ENCODE measurements around the gene RALGPS2. TPM values are rescaled to one million over a fixed set of nuclear protein-coding genes. Genes with fewer than 3 reads are reported as not detected.

RALGPS2 gene
- total RNA-seq, 2 experiments from 2014 or later: 91.6 to 102 TPM

DNA sequence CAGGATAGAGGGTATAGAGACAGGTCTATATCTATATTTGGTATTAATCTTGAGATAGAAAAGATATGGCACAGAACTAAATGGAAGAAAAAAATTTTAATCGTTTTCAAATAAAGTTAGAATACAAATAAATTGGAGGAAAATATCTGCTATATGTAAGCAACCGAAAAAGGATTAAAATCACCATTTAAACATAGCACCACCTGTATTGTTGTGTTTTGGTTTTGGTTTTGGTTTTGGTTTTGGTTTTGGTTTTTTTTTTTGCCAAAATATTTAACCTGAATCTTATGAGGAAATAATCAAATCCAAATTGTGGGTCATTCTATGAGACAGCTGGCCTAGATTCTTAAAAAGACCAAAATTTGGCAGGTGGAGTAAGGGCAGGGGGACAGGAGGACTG lies 174.4 kb downstream of the RALGPS2 start:
- ChIA-PET CTCF (ENCODE audit: unreplicated experiment) (no interaction called here), POLR2A (no interaction called here)
- no TSS peak for BruUV-seq (replicated peaks)
- Histone ChIP-seq H3K9me3 (ENCODE audit: low read length) (no peaks in the 10 kb centered on the region), H2AFZ (ENCODE audit: low read length) (no peak overlapping the region), H3K4me1 (ENCODE audit: insufficient read depth, low read length, poor library complexity, severe bottlenecking) (no peaks in the 10 kb centered on the region), H3K27ac (ENCODE audit: low read depth, low read length, poor library complexity, severe bottlenecking) (no peak overlapping the region), H4K20me1 (ENCODE audit: insufficient read depth, low read length) (no peaks in the 10 kb centered on the region), H3K36me3 (ENCODE audit: insufficient read depth, low read length) (peaks cover 86% of the 10 kb centered on the region), H3K9me2 (ENCODE audit: insufficient read depth, low read length) (no peaks in the 10 kb centered on the region), H3K79me2 (ENCODE audit: insufficient read depth, low read depth, low read length) (no peaks in the 10 kb centered on the region), H3K4me2 (ENCODE audit: low read length) (no peak overlapping the region), H3K4me3 (ENCODE audit: low read depth, low read length, poor library complexity, severe bottlenecking) (no peak overlapping the region)
- TF ChIP-seq, protein P1, sequence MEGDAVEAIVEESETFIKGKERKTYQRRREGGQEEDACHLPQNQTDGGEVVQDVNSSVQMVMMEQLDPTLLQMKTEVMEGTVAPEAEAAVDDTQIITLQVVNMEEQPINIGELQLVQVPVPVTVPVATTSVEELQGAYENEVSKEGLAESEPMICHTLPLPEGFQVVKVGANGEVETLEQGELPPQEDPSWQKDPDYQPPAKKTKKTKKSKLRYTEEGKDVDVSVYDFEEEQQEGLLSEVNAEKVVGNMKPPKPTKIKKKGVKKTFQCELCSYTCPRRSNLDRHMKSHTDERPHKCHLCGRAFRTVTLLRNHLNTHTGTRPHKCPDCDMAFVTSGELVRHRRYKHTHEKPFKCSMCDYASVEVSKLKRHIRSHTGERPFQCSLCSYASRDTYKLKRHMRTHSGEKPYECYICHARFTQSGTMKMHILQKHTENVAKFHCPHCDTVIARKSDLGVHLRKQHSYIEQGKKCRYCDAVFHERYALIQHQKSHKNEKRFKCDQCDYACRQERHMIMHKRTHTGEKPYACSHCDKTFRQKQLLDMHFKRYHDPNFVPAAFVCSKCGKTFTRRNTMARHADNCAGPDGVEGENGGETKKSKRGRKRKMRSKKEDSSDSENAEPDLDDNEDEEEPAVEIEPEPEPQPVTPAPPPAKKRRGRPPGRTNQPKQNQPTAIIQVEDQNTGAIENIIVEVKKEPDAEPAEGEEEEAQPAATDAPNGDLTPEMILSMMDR (conservative IDR thresholded peaks at IDR 0.05; ENCODE audit: low read length): no peak
- no peak for TF ChIP-seq EZH2phosphoT487 (IDR thresholded peaks at IDR 0.05; ENCODE audit: borderline replicate concordance, low read depth, low read length)
- DNase-seq (ENCODE audit: low spot score): no peak
- intact Hi-C loops (cut with micrococcal nuclease; ENCODE audit: unreplicated experiment): no loop called here

DNA sequence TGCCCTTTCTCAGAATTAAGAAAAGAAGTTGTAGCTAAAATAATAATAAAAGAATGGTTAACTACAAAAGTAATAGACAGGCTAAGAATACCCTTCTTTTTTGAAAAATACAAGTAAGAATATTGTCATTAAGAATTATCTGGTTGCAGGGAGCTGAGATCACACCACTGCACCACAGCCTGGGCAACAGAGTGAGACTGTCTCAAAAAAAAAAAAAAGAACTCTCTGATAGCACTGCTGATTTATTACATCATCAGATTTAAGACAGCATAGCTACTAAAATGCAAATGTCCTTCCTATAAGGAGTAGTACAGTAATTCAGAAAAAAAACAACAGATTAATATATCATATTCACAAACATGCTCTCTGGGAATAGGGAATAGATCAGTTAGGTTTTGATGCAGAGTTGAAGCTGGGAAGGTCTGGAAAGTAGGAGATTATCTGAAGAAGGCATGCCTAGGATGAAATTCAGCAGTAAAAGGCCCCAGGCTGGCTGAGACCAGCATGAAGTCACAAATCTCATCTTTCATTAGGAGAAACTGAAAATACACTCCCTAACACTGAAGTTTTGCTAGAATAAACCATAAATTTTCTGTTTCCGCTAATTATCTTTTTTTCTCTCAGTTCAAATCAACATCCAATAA lies 176.6 kb downstream of the RALGPS2 start:
- no peak overlapping the region for H2AFZ ChIP-seq (ENCODE audit: low read length)
- peaks cover 5% of the 10 kb centered on the region; the same call in 1 of the 2 replicates for H3K9me3 ChIP-seq (ENCODE audit: low read length)
- no TSS peak for BruUV-seq (replicated peaks)
- H3K36me3 ChIP-seq (ENCODE audit: insufficient read depth, low read length): peaks cover 89% of the 10 kb centered on the region
- intact Hi-C loops (cut with micrococcal nuclease; ENCODE audit: unreplicated experiment): no loop called here
- no peak overlapping the region for H3K4me2 ChIP-seq (ENCODE audit: low read length)
- no peaks in the 10 kb centered on the region for H4K20me1 ChIP-seq (ENCODE audit: insufficient read depth, low read length)
- no peaks in the 10 kb centered on the region for H3K79me2 ChIP-seq (ENCODE audit: insufficient read depth, low read depth, low read length)
- H3K4me3 ChIP-seq (ENCODE audit: low read depth, low read length, poor library complexity, severe bottlenecking): no peak overlapping the region
- no peak for DNase-seq (ENCODE audit: low spot score)
- H3K9me2 ChIP-seq (ENCODE audit: insufficient read depth, low read length): no peaks in the 10 kb centered on the region
- no peak overlapping the region for H3K27ac ChIP-seq (ENCODE audit: low read depth, low read length, poor library complexity, severe bottlenecking)
- H3K4me1 ChIP-seq (ENCODE audit: insufficient read depth, low read length, poor library complexity, severe bottlenecking): no peaks in the 10 kb centered on the region
- TF ChIP-seq EZH2phosphoT487 (IDR thresholded peaks at IDR 0.05; ENCODE audit: borderline replicate concordance, low read depth, low read length): no peak
- TF ChIP-seq, protein P1 (conservative IDR thresholded peaks at IDR 0.05; ENCODE audit: low read length): no peak
- ChIA-PET CTCF (ENCODE audit: unreplicated experiment) (no interaction called here), POLR2A (interaction anchor here (0.6 to 2.2 kb wide), 11 partner anchors 9 to 875 kb away, joined by 3 to 10 read pairs (median 3); no protein-coding TSS in a partner anchor)

DNA sequence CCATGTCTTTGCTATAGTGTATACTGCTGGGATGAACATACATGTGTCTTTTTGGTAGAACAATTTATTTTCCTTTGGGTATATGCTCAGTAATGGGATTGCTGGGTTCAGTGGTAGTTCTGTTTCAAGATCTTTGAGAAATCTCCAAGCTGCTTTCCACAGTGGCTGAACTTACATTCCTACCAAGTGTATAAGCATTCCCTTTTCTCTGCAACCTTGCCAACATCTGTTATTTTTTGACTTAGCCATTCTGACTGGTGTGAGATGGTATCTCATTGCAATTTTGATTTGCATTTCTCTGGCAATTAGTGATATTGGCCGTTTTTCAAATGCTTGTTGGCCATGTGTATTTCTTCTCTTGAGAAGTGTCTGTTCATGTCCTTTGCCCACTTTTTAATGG lies 183.3 kb downstream of the RALGPS2 start:
- Histone ChIP-seq H3K4me1 (ENCODE audit: insufficient read depth, low read length, poor library complexity, severe bottlenecking) (no peaks in the 10 kb centered on the region), H3K79me2 (ENCODE audit: insufficient read depth, low read depth, low read length) (peaks cover 10% of the 10 kb centered on the region; the same call in 1 of the 2 replicates), H3K4me2 (ENCODE audit: low read length) (no peak overlapping the region), H3K9me3 (ENCODE audit: low read length) (peaks cover 13% of the 10 kb centered on the region; the same call in 1 of the 2 replicates), H3K36me3 (ENCODE audit: insufficient read depth, low read length) (peaks cover 96% of the 10 kb centered on the region), H3K9me2 (ENCODE audit: insufficient read depth, low read length) (no peaks in the 10 kb centered on the region), H3K4me3 (ENCODE audit: low read depth, low read length, poor library complexity, severe bottlenecking) (no peak overlapping the region), H2AFZ (ENCODE audit: low read length) (no peak overlapping the region), H4K20me1 (ENCODE audit: insufficient read depth, low read length) (no peaks in the 10 kb centered on the region), H3K27ac (ENCODE audit: low read depth, low read length, poor library complexity, severe bottlenecking) (no peak overlapping the region)
- intact Hi-C loops (cut with micrococcal nuclease; ENCODE audit: unreplicated experiment): no loop called here
- DNase-seq (ENCODE audit: low spot score): no peak
- BruUV-seq (replicated peaks): no TSS peak
- ChIA-PET POLR2A (no interaction called here), CTCF (ENCODE audit: unreplicated experiment) (no interaction called here)
- TF ChIP-seq EZH2phosphoT487 (IDR thresholded peaks at IDR 0.05; ENCODE audit: borderline replicate concordance, low read depth, low read length): no peak
- TF ChIP-seq, protein P1 (conservative IDR thresholded peaks at IDR 0.05; ENCODE audit: low read length): no peak
